ENCODE results near the gene CERS1.

CERS1 gene

GRCh38 chr19:18869781-18870530 is 26.0 kb downstream of the CERS1 start:
- no peak overlapping the region for H3K4me3 ChIP-seq (ENCODE audit: low read depth, low read length)
- TF ChIP-seq CTCF (IDR thresholded peaks at IDR 0.05; ENCODE audit: low read depth, low read length, missing control alignments), result no peak
- in situ Hi-C loops (cut with HindIII; ENCODE audit: low sequenced_read_pairs), result loop anchor here (25.0 kb wide), 1 partner anchor 383 kb away; no protein-coding TSS in a partner anchor
- no peak for DNase-seq (ENCODE audit: low read depth)

- in situ Hi-C loops (cut with HindIII; ENCODE audit: low sequenced_read_pairs), result loop anchor here (25.0 kb wide), 1 partner anchor 382 kb away; no protein-coding TSS in a partner anchor
- TF ChIP-seq CTCF (IDR thresholded peaks at IDR 0.05; ENCODE audit: low read depth, low read length, missing control alignments), result no peak
- no peak overlapping the region for H3K4me3 ChIP-seq (ENCODE audit: low read depth, low read length)
- no peak for DNase-seq (ENCODE audit: low read depth)
Observed at GRCh38 chr19:18869023-18869618, 26.8 kb downstream of the CERS1 start.

GRCh38 chr19:18868380-18869022 is 27.5 kb downstream of the CERS1 start:
- H3K4me3 ChIP-seq (ENCODE audit: low read depth, low read length), result no peak overlapping the region
- no peak for DNase-seq (ENCODE audit: low read depth)
- no peak for TF ChIP-seq CTCF (IDR thresholded peaks at IDR 0.05; ENCODE audit: low read depth, low read length, missing control alignments)
- in situ Hi-C loops (cut with HindIII; ENCODE audit: low sequenced_read_pairs), result loop anchor here (25.0 kb wide), 1 partner anchor 381 kb away; no protein-coding TSS in a partner anchor

GRCh38 chr19:18867751-18868150 is 28.2 kb downstream of the CERS1 start:
- no peak overlapping the region for H3K4me3 ChIP-seq (ENCODE audit: low read depth, low read length)
- DNase-seq (ENCODE audit: low read depth), result no peak
- no peak for TF ChIP-seq CTCF (IDR thresholded peaks at IDR 0.05; ENCODE audit: low read depth, low read length, missing control alignments)
- in situ Hi-C loops (cut with HindIII; ENCODE audit: low sequenced_read_pairs), result loop anchor here (25.0 kb wide), 1 partner anchor 380 kb away; no protein-coding TSS in a partner anchor

GRCh38 chr19:18867199-18867598 is 28.8 kb downstream of the CERS1 start:
- in situ Hi-C loops (cut with HindIII; ENCODE audit: low sequenced_read_pairs), result loop anchor here (25.0 kb wide), 1 partner anchor 380 kb away; no protein-coding TSS in a partner anchor
- DNase-seq (ENCODE audit: low read depth), result no peak

More at GRCh38 chr19:18867199-18867598, 28.8 kb downstream of the CERS1 start:
- H3K4me3 ChIP-seq (ENCODE audit: low read depth, low read length), result no peak overlapping the region
- no peak for TF ChIP-seq CTCF (IDR thresholded peaks at IDR 0.05; ENCODE audit: low read depth, low read length, missing control alignments)

Measured in astrocyte of the cerebellum (primary cell).